ENCODE results near the gene USP9X.
A peak's percentile ranks its signal among the peaks of the same experiment; 100 is the strongest.
"Not testable (repeated sequence)": the region's sequence is repeated elsewhere in the genome, so short reads cannot be mapped to it uniquely, and the experiment has no call there.

The USP9X gene

GRCh38 chrX:41258871-41259270 lies 173.6 kb downstream of the USP9X start:
- no peak overlapping the region for H3K27ac ChIP-seq
- TF ChIP-seq ZFX (IDR thresholded peaks at IDR 0.05; ENCODE audit: borderline replicate concordance) (no peak), CTCF (IDR thresholded peaks at IDR 0.05) (no peak)

- TF ChIP-seq ZFX (IDR thresholded peaks at IDR 0.05; ENCODE audit: borderline replicate concordance) (no peak), CTCF (IDR thresholded peaks at IDR 0.05) (no peak)
- no peak overlapping the region for H3K27ac ChIP-seq
These were observed 174.3 kb downstream of the USP9X start for GRCh38 chrX:41259516-41259915.

GRCh38 chrX:41265615-41266014 lies 180.4 kb downstream of the USP9X start:
- no peak for TF ChIP-seq CTCF (IDR thresholded peaks at IDR 0.05)
- TF ChIP-seq ZFX (IDR thresholded peaks at IDR 0.05; ENCODE audit: borderline replicate concordance) = no peak
- no peak overlapping the region for H3K27ac ChIP-seq

GRCh38 chrX:41273638-41274037 lies 188.4 kb downstream of the USP9X start:
- TF ChIP-seq ZFX (IDR thresholded peaks at IDR 0.05; ENCODE audit: borderline replicate concordance) = no peak
- TF ChIP-seq CTCF (IDR thresholded peaks at IDR 0.05) = no peak
- H3K27ac ChIP-seq = no peak overlapping the region

GRCh38 chrX:41275661-41276609 lies 190.7 kb downstream of the USP9X start:
- TF ChIP-seq ZFX (IDR thresholded peaks at IDR 0.05; ENCODE audit: borderline replicate concordance) (no peak), CTCF (IDR thresholded peaks at IDR 0.05) (peak; percentile 20; the same call in 1 of the 2 replicates)
- no peak overlapping the region for H3K27ac ChIP-seq

- TF ChIP-seq CTCF (IDR thresholded peaks at IDR 0.05) (no peak), ZFX (IDR thresholded peaks at IDR 0.05; ENCODE audit: borderline replicate concordance) (no peak)
- no peak overlapping the region for H3K27ac ChIP-seq
These were observed 191.6 kb downstream of the USP9X start for GRCh38 chrX:41276661-41277506.

- not testable (repeated sequence) for H3K27ac ChIP-seq
These were observed 197.1 kb downstream of the USP9X start for GRCh38 chrX:41282307-41282706.

GRCh38 chrX:41285928-41286327 lies 200.7 kb downstream of the USP9X start:
- H3K27ac ChIP-seq = not testable (repeated sequence)

Data from 22Rv1 (cell line).